Measurements from ENCODE around the gene PCDH9. TPM values are rescaled to one million over a fixed set of nuclear protein-coding genes. Genes with fewer than 3 reads are reported as not detected.
"Not testable (repeated sequence)": the region's sequence is repeated elsewhere in the genome, so short reads cannot be mapped to it uniquely, and the experiment has no call there.

PCDH9 gene
- total RNA-seq, 1 experiment from 2014 or later, result 0.12 TPM

DNA sequence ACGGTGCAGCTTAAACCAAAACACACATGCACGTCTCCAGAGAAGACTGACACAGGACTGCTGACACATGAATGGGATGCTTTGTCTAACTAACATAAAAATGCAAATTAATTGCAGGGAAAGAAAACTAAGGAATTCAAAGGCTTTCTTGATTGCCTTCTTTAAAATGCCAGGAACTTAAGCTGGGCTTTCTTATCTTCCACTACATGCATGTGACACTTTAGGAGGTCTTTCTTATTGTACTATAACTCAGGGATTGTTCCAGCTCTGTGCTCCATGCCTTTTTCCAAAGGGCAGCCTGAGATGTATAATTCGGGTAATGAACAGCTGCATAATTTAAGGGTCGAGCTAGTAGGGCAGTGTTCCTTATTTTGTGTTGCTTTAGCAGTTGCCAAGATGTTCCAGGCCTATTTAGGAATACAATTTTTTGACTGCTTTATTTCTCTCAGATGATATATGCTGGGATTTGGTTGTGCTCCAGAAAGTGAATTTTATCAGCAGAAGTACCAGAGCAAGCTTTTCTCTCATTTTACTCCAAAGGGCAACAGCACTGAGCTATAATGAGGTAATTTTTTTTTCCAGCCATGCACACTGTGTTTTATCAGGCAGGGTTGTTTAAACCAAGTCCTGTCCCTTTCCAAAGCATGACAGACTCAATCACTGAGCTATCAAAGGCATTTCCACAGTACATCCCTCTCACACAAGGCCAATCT lies 885.2 kb downstream of the PCDH9 start:
- peak; percentile 0 for DNase-seq (ENCODE audit: low read depth)

DNA sequence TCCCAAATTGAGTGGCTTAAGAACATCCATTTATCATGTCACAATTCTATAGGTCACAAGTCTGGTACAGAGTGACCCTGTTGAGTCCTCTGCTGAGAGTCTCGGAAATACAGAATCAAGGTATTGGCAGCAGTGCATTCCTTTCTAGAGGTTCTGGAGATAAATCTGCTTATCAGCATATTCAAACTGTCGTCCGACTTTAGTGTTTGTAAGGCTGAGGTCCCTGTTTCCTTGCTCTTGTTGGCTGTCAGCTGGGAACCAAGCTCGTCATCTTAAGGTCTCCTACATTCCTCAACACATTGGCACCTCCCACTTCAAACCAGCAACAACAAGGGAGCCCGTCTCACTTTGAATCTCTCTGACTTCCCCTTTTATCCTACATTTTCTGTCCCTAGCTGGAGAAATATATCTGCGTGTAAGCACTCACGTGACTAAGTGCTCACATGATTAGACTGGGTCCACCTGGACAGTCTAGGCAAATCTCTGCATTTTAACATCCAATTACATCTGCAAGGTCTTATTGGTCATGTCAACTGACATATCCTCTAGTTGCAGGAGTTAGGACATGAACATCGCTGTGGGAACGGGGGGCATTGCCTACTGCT lies 886.8 kb downstream of the PCDH9 start:
- no peak for DNase-seq (ENCODE audit: low read depth)

DNA sequence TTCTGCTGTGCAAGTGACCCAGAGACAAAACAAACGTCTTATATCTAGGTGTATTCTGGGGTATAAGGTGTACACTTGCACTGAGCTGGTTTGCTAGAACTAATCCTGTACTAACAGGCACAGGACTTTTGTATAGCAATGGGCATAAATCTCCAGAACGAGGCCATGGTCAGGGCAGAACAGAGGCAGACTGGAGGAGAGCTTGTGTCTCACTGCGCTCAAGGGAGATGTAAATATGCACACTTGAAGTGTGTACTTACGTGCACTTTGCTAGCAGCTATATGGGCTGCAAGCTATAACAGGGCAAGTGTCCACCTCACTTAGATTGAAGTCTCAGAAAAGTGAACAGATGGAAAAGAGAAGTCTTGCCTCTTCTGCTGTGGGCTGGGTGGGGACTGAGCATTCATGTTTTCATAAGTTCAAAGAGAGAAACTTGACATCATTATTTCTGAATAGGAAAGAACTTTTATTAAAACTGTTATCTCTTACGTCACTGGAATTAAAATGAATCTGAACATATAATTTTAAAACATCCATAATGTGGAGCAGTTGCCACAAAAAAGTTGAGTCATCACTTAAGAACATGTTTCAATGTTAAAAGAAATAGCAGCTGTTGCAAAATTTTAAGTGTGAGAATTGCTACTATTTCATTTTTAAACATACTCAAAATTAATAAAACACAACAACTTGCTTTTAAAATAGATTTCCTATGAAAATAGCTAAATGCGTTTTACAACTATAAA lies 888.3 kb downstream of the PCDH9 start:
- no peak for DNase-seq (ENCODE audit: low read depth)

GRCh38 chr13:66339214-66339613 lies 890.9 kb downstream of the PCDH9 start:
- no peak for DNase-seq (ENCODE audit: low read depth)

GRCh38 chr13:66338542-66338941 lies 891.6 kb downstream of the PCDH9 start:
- DNase-seq (ENCODE audit: low read depth), result no peak

- no peak for DNase-seq (ENCODE audit: low read depth)
Observed at GRCh38 chr13:66335626-66336025, 894.5 kb downstream of the PCDH9 start.

- no peak for DNase-seq (ENCODE audit: low read depth)
Observed at GRCh38 chr13:66329988-66330451, 900.1 kb downstream of the PCDH9 start.

DNA sequence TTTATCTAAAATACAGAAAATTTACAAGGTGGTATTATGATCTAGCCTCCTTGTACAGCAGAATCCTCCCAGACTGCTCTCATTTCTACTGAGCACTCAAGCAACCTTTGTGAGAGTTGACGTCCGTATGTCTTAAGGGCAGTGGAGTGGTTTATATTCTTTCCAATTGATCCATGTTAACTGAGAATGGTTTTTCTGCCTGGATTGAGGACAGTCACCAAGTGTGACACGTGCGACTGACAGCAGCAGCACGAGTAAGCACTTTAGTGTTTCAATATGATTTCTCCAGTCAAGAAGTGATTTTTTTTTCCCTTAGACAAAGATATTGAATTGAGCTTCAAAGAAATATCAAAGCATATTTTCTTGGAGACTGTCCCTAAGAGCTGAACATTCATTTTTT lies 901.7 kb downstream of the PCDH9 start:
- DNase-seq (ENCODE audit: low read depth), result no peak

- DNase-seq (ENCODE audit: low read depth), result no peak
Observed at GRCh38 chr13:66323745-66324347, 906.3 kb downstream of the PCDH9 start.

DNA sequence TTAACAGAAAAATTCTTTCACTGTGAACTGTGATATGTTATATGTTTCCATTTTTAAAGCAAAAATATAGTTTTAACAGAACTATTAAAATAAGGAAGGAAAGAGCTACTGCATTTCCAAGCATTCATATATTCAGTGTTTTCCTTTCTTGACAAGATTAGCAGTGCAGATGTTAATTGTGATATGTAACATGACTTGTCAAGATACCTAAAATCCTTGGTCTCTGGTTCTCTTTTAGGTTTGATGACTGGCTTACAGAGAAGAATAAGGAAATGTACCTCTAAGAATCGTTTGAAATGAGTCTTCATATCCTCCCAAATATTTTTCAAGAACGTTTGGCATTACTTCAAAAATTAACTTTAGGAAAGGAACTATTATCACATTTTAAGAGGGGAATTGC lies 907.2 kb downstream of the PCDH9 start:
- DNase-seq (ENCODE audit: low read depth), result no peak

DNA sequence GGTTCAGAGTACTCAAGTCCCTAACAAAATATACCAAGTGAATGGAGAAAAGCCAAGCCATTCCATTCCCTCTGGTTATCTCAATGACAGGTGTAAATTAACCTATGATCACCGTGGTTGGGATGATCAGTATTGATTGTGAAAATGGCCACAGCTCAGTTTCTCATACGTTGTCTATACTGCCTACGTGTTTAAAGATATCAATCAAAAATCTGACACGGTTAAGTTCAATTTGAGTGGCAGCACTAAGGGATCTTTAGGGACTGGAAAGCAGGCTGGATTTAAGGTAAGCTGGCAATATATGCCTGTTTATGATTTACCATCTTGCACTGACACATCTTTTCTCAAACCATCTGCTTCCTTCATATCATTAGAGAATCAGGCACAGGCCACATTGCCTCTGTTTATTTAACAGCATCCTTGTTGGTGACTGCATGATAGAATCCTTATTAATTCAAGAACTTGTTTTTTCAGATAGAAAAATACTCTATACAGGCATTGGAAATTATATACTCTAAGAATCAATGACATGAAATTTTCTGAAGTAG lies 907.9 kb downstream of the PCDH9 start:
- no peak for DNase-seq (ENCODE audit: low read depth)

DNA sequence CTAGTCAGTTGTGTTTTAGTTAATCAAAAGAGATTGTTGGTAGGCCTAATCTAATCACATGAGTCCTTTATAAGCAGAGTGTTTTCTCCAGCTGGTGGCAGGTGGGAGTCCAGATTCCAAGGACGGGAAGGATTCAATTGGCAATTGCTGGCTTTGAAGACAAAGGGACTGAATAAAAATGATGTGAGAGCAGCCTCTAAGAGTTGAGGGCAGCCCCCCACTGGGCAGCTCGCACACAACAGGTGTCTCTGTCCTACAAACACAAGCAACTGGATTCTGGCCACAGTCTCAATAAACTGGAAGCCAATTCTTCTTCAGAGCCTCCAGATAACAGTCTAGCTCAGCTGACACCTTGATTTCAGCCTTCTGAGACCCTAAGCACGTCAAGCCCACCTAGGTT lies 915.2 kb downstream of the PCDH9 start:
- no peak for DNase-seq (ENCODE audit: low read depth)

GRCh38 chr13:66313413-66313812 lies 916.7 kb downstream of the PCDH9 start:
- no peak for DNase-seq (ENCODE audit: low read depth)

GRCh38 chr13:66312312-66313087 lies 917.6 kb downstream of the PCDH9 start:
- DNase-seq (ENCODE audit: low read depth), result no peak

DNA sequence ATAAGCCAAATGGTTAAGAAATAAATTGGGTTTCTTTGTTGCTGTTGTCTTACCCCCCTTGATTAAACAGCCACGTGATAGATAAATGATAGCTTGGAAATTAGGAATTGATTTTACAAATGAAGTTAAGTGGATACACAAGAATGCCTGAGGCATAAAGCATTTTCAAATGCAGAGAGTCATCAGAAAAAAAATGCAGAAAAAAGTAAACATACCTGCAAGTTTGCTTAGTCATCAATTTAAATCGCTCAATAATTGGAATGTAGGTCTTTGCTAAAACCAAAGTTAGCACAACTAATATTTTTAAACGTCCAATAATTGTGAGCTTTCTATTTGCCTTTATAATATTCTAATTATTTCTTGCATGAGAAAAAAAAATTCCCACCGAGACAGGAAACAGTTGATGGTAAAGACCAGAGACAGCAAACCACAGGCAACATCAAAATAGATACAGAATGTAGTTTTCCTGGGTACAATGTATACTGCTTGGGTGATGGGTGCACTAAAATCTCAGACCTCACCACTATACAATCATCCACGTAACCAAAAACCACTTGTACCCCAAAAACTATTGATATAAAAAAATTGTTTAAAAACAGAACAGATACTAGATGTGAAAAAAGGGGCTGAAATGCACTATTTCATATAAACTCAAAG lies 924.0 kb downstream of the PCDH9 start:
- no peak for DNase-seq (ENCODE audit: low read depth)

GRCh38 chr13:66301482-66301881 lies 928.7 kb downstream of the PCDH9 start:
- no peak for DNase-seq (ENCODE audit: low read depth)

DNA sequence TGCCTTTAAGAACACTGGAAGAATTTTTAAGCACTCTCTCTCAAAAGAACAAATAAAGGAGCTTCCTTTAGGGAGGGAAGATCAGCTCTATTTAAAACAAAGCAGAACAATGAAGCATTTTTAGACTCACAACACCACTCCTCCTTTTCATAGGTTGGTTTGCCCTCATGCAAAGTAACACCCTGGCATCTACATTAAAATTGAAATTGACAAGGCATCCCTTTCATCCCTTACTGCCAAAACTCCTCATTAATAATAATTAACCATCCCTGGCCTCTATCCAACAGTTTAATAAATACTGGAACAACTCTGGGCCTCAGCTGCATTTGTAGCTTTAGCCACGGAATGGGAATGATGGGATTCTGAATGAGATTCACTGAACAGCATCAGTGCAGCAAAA lies 929.1 kb downstream of the PCDH9 start:
- no peak for DNase-seq (ENCODE audit: low read depth)

GRCh38 chr13:66296875-66297274 lies 933.3 kb downstream of the PCDH9 start:
- no peak for DNase-seq (ENCODE audit: low read depth)

DNA sequence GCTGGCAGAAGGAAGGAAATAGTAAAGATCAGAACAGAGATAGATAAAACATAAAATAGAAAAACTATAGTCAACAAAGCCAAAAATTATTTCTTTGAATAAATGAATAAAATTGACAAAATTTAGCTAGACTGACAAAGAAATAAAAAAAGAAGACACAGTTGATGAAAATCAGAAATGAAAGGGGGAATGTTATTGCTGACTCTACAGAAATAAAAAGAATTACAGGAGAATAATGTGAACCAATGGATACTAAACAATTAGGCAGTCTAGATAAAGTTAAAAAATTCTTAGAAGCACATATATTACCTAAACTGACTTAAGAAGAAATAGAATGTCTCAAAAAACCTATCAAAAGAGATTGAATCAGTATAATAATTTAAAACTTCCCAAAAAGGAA lies 933.8 kb downstream of the PCDH9 start:
- no peak for DNase-seq (ENCODE audit: low read depth)

GRCh38 chr13:66286806-66287205 lies 943.3 kb downstream of the PCDH9 start:
- DNase-seq (ENCODE audit: low read depth), result not testable (repeated sequence)

- no peak for DNase-seq (ENCODE audit: low read depth)
Observed at GRCh38 chr13:66275416-66275815, 954.7 kb downstream of the PCDH9 start.
